ENCODE data around the gene GGCX. TPM values are rescaled to one million over a fixed set of nuclear protein-coding genes. Genes with fewer than 3 reads are reported as not detected.
A peak's percentile ranks its signal among the peaks of the same experiment; 100 is the strongest.

The GGCX gene
- total and polyA plus RNA-seq, 2 donors (not counting 3 experiments of a cell fraction or from before 2014, with no cell fraction given): 48.0 to 62.7 TPM

DNA sequence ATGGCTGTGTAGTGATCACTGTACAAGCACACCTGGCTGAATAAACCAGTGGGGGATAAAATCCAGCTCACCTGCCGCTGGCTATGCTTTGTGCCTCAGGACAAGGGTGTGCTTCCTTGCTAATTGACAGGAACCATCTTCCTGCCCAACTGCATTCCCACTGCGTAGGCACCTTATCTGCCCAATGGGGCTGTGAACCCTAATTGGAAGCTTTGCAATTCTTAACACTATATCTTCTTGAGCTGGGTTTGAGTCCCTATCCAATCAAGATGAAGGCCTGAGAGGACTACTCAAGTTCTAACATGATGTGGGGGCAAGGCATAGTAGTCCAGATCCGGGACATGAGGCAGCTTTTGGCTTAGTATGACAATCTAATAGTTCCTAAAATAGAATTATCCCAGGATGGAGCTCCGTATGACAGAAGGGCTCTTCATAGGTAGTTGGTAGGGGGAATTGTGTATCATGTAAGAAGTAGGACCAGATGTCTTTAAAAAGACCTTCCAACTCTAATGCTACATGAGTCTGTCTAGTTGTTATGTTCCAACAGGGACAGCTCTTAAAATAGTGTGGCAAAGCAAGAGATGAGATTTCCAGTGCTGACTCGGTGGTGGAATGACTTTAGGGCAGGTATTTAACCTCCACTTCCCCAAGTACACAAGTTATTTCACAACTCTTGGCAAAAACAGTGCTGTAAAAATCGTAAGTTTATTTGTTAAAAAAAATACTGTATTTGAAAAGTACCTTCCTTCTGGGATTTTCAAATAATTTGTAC is 43.5 kb upstream of the GGCX start:
- POLR2A ChIA-PET: no interaction called here
- H3K9ac ChIP-seq (replicated peaks; ENCODE audit: extremely low read depth, insufficient read depth, low read length): no peak overlapping the region

More for the DNA sequence above, 43.5 kb upstream of the GGCX start:
- TF ChIP-seq CTCF (IDR thresholded peaks at IDR 0.05; ENCODE audit: extremely low read depth in 1 of 2, insufficient read depth in 1 of 2, low read depth in 1 of 2, low read length in 2 of 2) (no peak), JUN (IDR thresholded peaks at IDR 0.05; ENCODE audit: borderline replicate concordance, insufficient read depth, insufficient read length, low read depth) (no peak), MYC (IDR thresholded peaks at IDR 0.05; ENCODE audit: low read depth, low read length) (no peak), POLR2A (IDR thresholded peaks at IDR 0.05; ENCODE audit: low read depth, low read length) (no peak), POLR2AphosphoS5 (IDR thresholded peaks at IDR 0.05; ENCODE audit: insufficient read depth, low read depth, low read length) (no peak), MAX (IDR thresholded peaks at IDR 0.05; ENCODE audit: insufficient read depth, insufficient read length) (no peak), GATA2 (IDR thresholded peaks at IDR 0.05; ENCODE audit: insufficient read depth, insufficient read length, low read depth, low read length) (no peak), FOS (IDR thresholded peaks at IDR 0.05; ENCODE audit: borderline replicate concordance, insufficient read depth, low read length) (no peak), EZH2 (IDR thresholded peaks at IDR 0.05; ENCODE audit: borderline replicate concordance, low read depth, low read length, severe bottlenecking) (no peak)
- Histone ChIP-seq H3K27ac (ENCODE audit: insufficient read depth, low read depth, low read length) (no peak overlapping the region), H3K9me3 (replicated peaks; ENCODE audit: control insufficient read depth, insufficient read depth, low read length) (no peaks in the 10 kb centered on the region), H2AFZ (ENCODE audit: low read depth, low read length) (no peak overlapping the region), H3K79me2 (ENCODE audit: control insufficient read depth, insufficient read depth, low read length) (no peaks in the 10 kb centered on the region), H3K4me1 (ENCODE audit: control insufficient read depth, extremely low read depth, insufficient read depth, low read length) (peaks cover 30% of the 10 kb centered on the region), H3K4me2 (ENCODE audit: insufficient read depth, low read length) (no peak overlapping the region), H3K4me3 (replicated peaks in 1 of 3; ENCODE audit: insufficient read depth in 1 of 3, low read depth in 1 of 3, low read length in 3 of 3) (no peak overlapping the region), H3K27me3 (ENCODE audit: control insufficient read depth in 2 of 2, insufficient read depth in 2 of 2, low read length in 2 of 2) (no peaks in the 10 kb centered on the region), H4K20me1 (replicated peaks; ENCODE audit: control insufficient read depth, extremely low read depth, insufficient read depth, low read length) (no peaks in the 10 kb centered on the region), H3K9me1 (replicated peaks; ENCODE audit: control insufficient read depth, extremely low read depth, insufficient read depth, low read length) (no peaks in the 10 kb centered on the region), H3K36me3 (ENCODE audit: control insufficient read depth in 2 of 2, extremely low read depth in 1 of 2, insufficient read depth in 2 of 2, low read length in 2 of 2) (peaks cover 0 to 12% of the 10 kb centered on the region in 2 experiments)
- CTCF ChIA-PET: interaction anchor here (1.7 to 2.8 kb wide), 2 partner anchors 32 to 53 kb away, joined by 5 to 17 read pairs; no protein-coding TSS in a partner anchor
- FAIRE-seq (peak; percentile 56), DNase-seq (ENCODE audit: low read depth, low spot score) (no peak)
- dilution Hi-C loops (cut with MboI; ENCODE audit: extremely low pct_ligation_motif_present, low sequenced_read_pairs): no loop called here
- BruUV-seq (replicated peaks): no TSS peak
- intact Hi-C loops (cut with micrococcal nuclease): loop anchor here (5.0 kb wide), 1 partner anchor 182 kb away; no protein-coding TSS in a partner anchor
